ENCODE measurements around the gene PCSK5.
"Not testable (repeated sequence)": the region's sequence is repeated elsewhere in the genome, so short reads cannot be mapped to it uniquely, and the experiment has no call there.

Gene PCSK5

GRCh38 chr9:75890472-75891276 is at the start of gene PCSK5:
Gene PCSK5 (plus strand): TSS chr9:75890673. CDS start chr9:75891182, 509 bp downstream.
- FAIRE-seq: no peak
- DNase-seq (ENCODE audit: extremely low spot score, insufficient read length, low read depth): peak; percentile 12

GRCh38 chr9:75844321-75844720 is 46.2 kb upstream of the PCSK5 start:
- DNase-seq (ENCODE audit: extremely low spot score, insufficient read length, low read depth) (no peak), FAIRE-seq (no peak)

GRCh38 chr9:75845806-75846205 is 44.7 kb upstream of the PCSK5 start:
- DNase-seq (ENCODE audit: extremely low spot score, insufficient read length, low read depth) (no peak), FAIRE-seq (no peak)

- no peak for DNase-seq (ENCODE audit: extremely low spot score, insufficient read length, low read depth)
- no peak for FAIRE-seq
Observed at GRCh38 chr9:75847085-75847484, 43.4 kb upstream of the PCSK5 start.

GRCh38 chr9:75850459-75851200 is 39.8 kb upstream of the PCSK5 start:
- FAIRE-seq (no peak), DNase-seq (ENCODE audit: extremely low spot score, insufficient read length, low read depth) (no peak)

GRCh38 chr9:75851917-75852316 is 38.6 kb upstream of the PCSK5 start:
- DNase-seq (ENCODE audit: extremely low spot score, insufficient read length, low read depth): no peak

GRCh38 chr9:75852746-75853145 is 37.7 kb upstream of the PCSK5 start:
- FAIRE-seq: no peak
- DNase-seq (ENCODE audit: extremely low spot score, insufficient read length, low read depth): no peak

More at GRCh38 chr9:75851917-75852316, 38.6 kb upstream of the PCSK5 start:
- FAIRE-seq: no peak

- no peak for FAIRE-seq
Observed at GRCh38 chr9:75855509-75855908, 35.0 kb upstream of the PCSK5 start.

GRCh38 chr9:75858497-75859092 is 31.9 kb upstream of the PCSK5 start:
- DNase-seq (ENCODE audit: extremely low spot score, insufficient read length, low read depth) (no peak), FAIRE-seq (no peak)

More at GRCh38 chr9:75855509-75855908, 35.0 kb upstream of the PCSK5 start:
- no peak for DNase-seq (ENCODE audit: extremely low spot score, insufficient read length, low read depth)

GRCh38 chr9:75864266-75864665 is 26.2 kb upstream of the PCSK5 start:
- no peak for FAIRE-seq
- DNase-seq (ENCODE audit: extremely low spot score, insufficient read length, low read depth): no peak

- FAIRE-seq (peak; percentile 50), DNase-seq (ENCODE audit: extremely low spot score, insufficient read length, low read depth) (no peak)
Observed at GRCh38 chr9:75866273-75866871, 24.1 kb upstream of the PCSK5 start.

- not testable (repeated sequence) for FAIRE-seq
Observed at GRCh38 chr9:75868526-75868925, 21.9 kb upstream of the PCSK5 start.

GRCh38 chr9:75869236-75869635 is 21.2 kb upstream of the PCSK5 start:
- FAIRE-seq: no peak

More at GRCh38 chr9:75868526-75868925, 21.9 kb upstream of the PCSK5 start:
- DNase-seq (ENCODE audit: extremely low spot score, insufficient read length, low read depth): not testable (repeated sequence)

GRCh38 chr9:75870450-75870849 is 20.0 kb upstream of the PCSK5 start:
- no peak for FAIRE-seq
- DNase-seq (ENCODE audit: extremely low spot score, insufficient read length, low read depth): no peak

More at GRCh38 chr9:75869236-75869635, 21.2 kb upstream of the PCSK5 start:
- DNase-seq (ENCODE audit: extremely low spot score, insufficient read length, low read depth): no peak

- DNase-seq (ENCODE audit: extremely low spot score, insufficient read length, low read depth) (no peak), FAIRE-seq (no peak)
Observed at GRCh38 chr9:75871624-75872023, 18.8 kb upstream of the PCSK5 start.

GRCh38 chr9:75873712-75874111 is 16.8 kb upstream of the PCSK5 start:
- FAIRE-seq (no peak), DNase-seq (ENCODE audit: extremely low spot score, insufficient read length, low read depth) (no peak)

GRCh38 chr9:75876999-75877640 is 13.4 kb upstream of the PCSK5 start:
- FAIRE-seq: no peak
- no peak for DNase-seq (ENCODE audit: extremely low spot score, insufficient read length, low read depth)

GRCh38 chr9:75878488-75878860 is 12.0 kb upstream of the PCSK5 start:
- no peak for DNase-seq (ENCODE audit: extremely low spot score, insufficient read length, low read depth)
- no peak for FAIRE-seq

- DNase-seq (ENCODE audit: extremely low spot score, insufficient read length, low read depth) (no peak), FAIRE-seq (no peak)
Observed at GRCh38 chr9:75880618-75881017, 9.9 kb upstream of the PCSK5 start.

GRCh38 chr9:75881761-75882160 is 8.7 kb upstream of the PCSK5 start:
- FAIRE-seq: no peak
- DNase-seq (ENCODE audit: extremely low spot score, insufficient read length, low read depth): no peak
